Measurements from ENCODE around the gene ONECUT3. TPM values are rescaled to one million over a fixed set of nuclear protein-coding genes. Genes with fewer than 3 reads are reported as not detected.

The ONECUT3 gene
- total and polyA plus RNA-seq, 9 of the 15 experiments (the other 6 are each of a cell fraction or from before 2014, with no cell fraction given): not detected

DNA sequence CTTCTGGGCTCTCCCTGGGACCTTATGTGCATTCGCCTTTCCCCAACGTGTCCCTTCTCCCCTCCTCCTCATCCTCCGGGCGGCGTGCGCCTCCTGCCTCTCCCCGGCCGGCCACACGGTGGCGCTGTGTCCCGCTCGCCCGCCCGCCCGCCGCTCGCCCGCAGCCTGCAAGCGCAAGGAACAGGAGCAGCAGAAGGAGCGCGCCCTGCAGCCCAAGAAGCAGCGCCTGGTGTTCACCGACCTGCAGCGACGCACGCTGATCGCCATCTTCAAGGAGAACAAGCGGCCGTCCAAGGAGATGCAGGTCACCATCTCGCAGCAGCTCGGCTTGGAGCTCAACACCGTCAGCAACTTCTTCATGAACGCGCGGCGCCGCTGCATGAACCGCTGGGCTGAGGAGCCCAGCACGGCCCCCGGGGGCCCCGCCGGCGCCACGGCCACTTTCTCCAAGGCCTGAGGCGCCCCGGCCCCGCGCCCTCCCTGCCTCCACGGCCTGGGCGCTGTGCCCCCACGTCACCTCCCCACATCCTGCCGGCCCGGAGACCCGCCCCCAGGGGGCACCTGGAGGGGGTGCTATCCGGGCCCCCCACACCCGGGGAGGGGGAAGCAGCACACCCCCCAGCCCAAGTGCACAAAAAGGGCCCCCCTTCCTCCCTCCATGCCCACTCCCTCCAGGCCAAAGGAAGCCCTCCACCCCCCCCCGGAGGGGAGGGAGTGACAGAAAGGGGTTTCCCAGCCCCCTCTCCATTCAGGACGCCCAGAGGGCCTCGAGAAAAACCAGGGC lies 21.9 kb downstream of the ONECUT3 start (continued):
- TF ChIP-seq, protein P1, sequence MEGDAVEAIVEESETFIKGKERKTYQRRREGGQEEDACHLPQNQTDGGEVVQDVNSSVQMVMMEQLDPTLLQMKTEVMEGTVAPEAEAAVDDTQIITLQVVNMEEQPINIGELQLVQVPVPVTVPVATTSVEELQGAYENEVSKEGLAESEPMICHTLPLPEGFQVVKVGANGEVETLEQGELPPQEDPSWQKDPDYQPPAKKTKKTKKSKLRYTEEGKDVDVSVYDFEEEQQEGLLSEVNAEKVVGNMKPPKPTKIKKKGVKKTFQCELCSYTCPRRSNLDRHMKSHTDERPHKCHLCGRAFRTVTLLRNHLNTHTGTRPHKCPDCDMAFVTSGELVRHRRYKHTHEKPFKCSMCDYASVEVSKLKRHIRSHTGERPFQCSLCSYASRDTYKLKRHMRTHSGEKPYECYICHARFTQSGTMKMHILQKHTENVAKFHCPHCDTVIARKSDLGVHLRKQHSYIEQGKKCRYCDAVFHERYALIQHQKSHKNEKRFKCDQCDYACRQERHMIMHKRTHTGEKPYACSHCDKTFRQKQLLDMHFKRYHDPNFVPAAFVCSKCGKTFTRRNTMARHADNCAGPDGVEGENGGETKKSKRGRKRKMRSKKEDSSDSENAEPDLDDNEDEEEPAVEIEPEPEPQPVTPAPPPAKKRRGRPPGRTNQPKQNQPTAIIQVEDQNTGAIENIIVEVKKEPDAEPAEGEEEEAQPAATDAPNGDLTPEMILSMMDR (IDR thresholded peaks at IDR 0.05 in 2 of 3, conservative IDR thresholded peaks at IDR 0.05 in 1 of 3; ENCODE audit: insufficient read depth in 2 of 3, low read depth in 1 of 3, low read length in 3 of 3): peak; percentile 77 to 97 (median 90)
- TF ChIP-seq ADNP (tag; IDR thresholded peaks at IDR 0.05): peak; percentile 84; the same call in 1 of the 2 replicates
- peak in 1 of 2 experiments; percentile 62; a peak in 1 of 4 replicates for TF ChIP-seq TEAD1 (CRISPR knock-in tag; IDR thresholded peaks at IDR 0.05)
- peak; percentile 45; the same call in 1 of the 2 replicates for TF ChIP-seq CREM (IDR thresholded peaks at IDR 0.05; ENCODE audit: low read depth)

DNA sequence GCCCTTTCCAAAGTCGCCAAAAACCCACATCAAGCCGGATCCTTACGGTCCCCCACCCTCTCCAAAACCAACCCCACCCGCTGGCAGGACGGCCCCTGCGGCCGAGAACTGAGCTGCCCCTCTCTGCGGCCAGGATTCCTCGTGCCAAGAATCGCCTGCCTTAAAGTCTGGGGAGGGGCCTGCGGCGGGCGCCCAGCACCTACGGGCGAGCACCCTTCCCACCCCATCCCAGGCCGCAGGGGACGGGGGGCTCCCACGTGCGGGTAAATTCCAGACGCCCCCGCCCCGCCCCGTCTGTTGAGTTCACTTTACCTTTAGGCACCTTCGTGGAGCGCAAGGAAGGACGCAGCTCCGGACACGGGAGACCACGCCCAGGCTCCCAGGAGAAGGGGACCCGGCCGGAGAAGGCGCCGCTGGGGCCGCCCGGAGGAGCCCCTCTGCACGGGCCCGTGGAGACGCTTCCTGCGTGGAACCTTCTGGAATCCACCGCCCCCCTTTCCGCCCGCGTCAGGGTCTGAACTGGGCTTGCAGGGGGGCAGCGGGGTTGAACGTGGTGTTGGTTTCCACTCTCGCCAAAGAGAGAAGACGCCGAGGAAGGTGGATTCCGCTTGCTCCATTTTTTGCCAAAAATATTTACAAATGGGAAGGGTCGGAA lies 22.8 kb downstream of the ONECUT3 start:
- Histone ChIP-seq H3K9me1 (ENCODE audit: control insufficient read depth, insufficient read depth, low read length) (no peaks in the 10 kb centered on the region), H3K9ac (ENCODE audit: insufficient read depth in 1 of 2, low read depth in 2 of 2, low read length in 2 of 2) (no peak overlapping the region), H3K4me1 (replicated peaks in 1 of 2; ENCODE audit: control insufficient read depth in 2 of 2, insufficient read depth in 2 of 2, low read length in 2 of 2) (peaks cover 0 to 26% of the 10 kb centered on the region in 2 experiments; a peak in 3 of 5 replicates), H3K4me3 (no peak overlapping the region), H3K27me3 (ENCODE audit: control insufficient read depth in 2 of 2, insufficient read depth in 2 of 2, low read length in 2 of 2) (peaks cover 0 to 19% of the 10 kb centered on the region in 2 experiments; a peak in 1 of 5 replicates), H2AFZ (ENCODE audit: low read depth, low read length) (no peak overlapping the region), H3K27ac (ENCODE audit: extremely low read depth, low read depth, low read length) (no peak overlapping the region), H3K9me3 (replicated peaks; ENCODE audit: control insufficient read depth, insufficient read depth, low read depth, low read length) (peaks cover 6% of the 10 kb centered on the region; the same call in 1 of the 2 replicates), H3K36me3 (ENCODE audit: control insufficient read depth, insufficient read depth, low read length) (no peaks in the 10 kb centered on the region), H3K79me2 (ENCODE audit: control insufficient read depth, insufficient read depth, low read length) (no peaks in the 10 kb centered on the region), H4K20me1 (replicated peaks; ENCODE audit: control insufficient read depth, insufficient read depth, low read length) (no peaks in the 10 kb centered on the region), H3K4me2 (ENCODE audit: insufficient read depth, low read length) (no peak overlapping the region)
- ATAC-seq (no peak), FAIRE-seq (no peak), DNase-seq (ENCODE audit: extremely low read depth in 1 of 4, low spot score in 3 of 4) (no peak)
- BruUV-seq (replicated peaks): no TSS peak
- 29% methylated on average over 34 of the region's 50 CpGs for WGBS (ENCODE audit: insufficient coverage, low coverage, missing lambda C conversion rate)
- CTCF ChIA-PET (ENCODE audit: low intra/inter-chr PET ratio): interaction anchor here (0.8 to 1.6 kb wide), 2 partner anchors 20 to 36 kb away, joined by 4 to 7 read pairs; partner anchors contain the start of gene ATP8B3
- POLR2A ChIA-PET: no interaction called here
- intact Hi-C loops (cut with micrococcal nuclease) (loop anchor here (1.0 to 2.0 kb wide), 3 partner anchors 19 to 50 kb away; partner anchors contain the start of gene ATP8B3), in situ Hi-C loops (cut with MboI) (no loop called here)
- TF ChIP-seq SRSF7 (optimal IDR thresholded peaks at IDR 0.05; ENCODE audit: low read depth, low read length) (no peak), TCF7L2 (IDR thresholded peaks at IDR 0.05; ENCODE audit: low read depth, low read length) (no peak), DIDO1 (tag; IDR thresholded peaks at IDR 0.05; ENCODE audit: low read depth) (no peak), MAFK (IDR thresholded peaks at IDR 0.05; ENCODE audit: low read length) (no peak), TEAD1 (CRISPR knock-in tag; IDR thresholded peaks at IDR 0.05) (no peak), SAFB2 (IDR thresholded peaks at IDR 0.05; ENCODE audit: borderline replicate concordance, low read depth, low read length, severe bottlenecking) (no peak), ZNF133 (CRISPR knock-in tag; IDR thresholded peaks at IDR 0.05) (no peak)
- TF ChIP-seq, protein P1 (IDR thresholded peaks at IDR 0.05 in 2 of 3, conservative IDR thresholded peaks at IDR 0.05 in 1 of 3; ENCODE audit: insufficient read depth in 2 of 3, low read depth in 1 of 3, low read length in 3 of 3): no peak
